Smooth muscle cell (in vitro differentiated cells): ENCODE data around the gene SRGAP1. TPM values are rescaled to one million over a fixed set of nuclear protein-coding genes. Genes with fewer than 3 reads are reported as not detected.

Experiments
- DNase-seq: peaks from one replicate; lab custom pipeline; 2025; ENCODE audit not compliant: unreplicated experiment; lab: John Stamatoyannopoulos, UW
- H2AFZ ChIP-seq: fragments of 200-600 bp; sonication (generic); 2 replicates; pipeline ENCODE4 v1.6.0; 2016; ENCODE audit warnings: antibody characterized with exemption, low read depth, mild to moderate bottlenecking
- H3F3A ChIP-seq: fragments of 200-600 bp; sonication (generic); 2 replicates; pipeline ENCODE4 v1.6.0; 2017; ENCODE audit warnings: antibody characterized with exemption, low read depth
- H3K27ac ChIP-seq: fragments of 200-600 bp; sonication (generic); 2 replicates; pipeline ENCODE4 v1.5.1; 2016; ENCODE audit warnings: low read depth, mild to moderate bottlenecking
- H3K27me3 ChIP-seq: fragments of 200-600 bp; sonication (generic); 2 replicates; pipeline ENCODE4 v1.6.1; 2016; ENCODE audit warnings: low read depth, mild to moderate bottlenecking
- H3K36me3 ChIP-seq: fragments of 200-600 bp; sonication (generic); 2 replicates; pipeline ENCODE4 v1.5.1; 2016; ENCODE audit warnings: low read depth
- H3K4me1 ChIP-seq: fragments of 200-600 bp; sonication (generic); 2 replicates; pipeline ENCODE4 v1.5.1; 2016; ENCODE audit warnings: low read depth
- H3K4me2 ChIP-seq: fragments of 200-600 bp; sonication (generic); 2 replicates; pipeline ENCODE4 v1.6.0; 2016; ENCODE audit warnings: mild to moderate bottlenecking
- H3K4me3 ChIP-seq: fragments of 200-600 bp; sonication (generic); 2 replicates; pipeline ENCODE4 v1.5.1; 2016; ENCODE audit warnings: mild to moderate bottlenecking
- H3K79me2 ChIP-seq: fragments of 200-600 bp; sonication (generic); 2 replicates; pipeline ENCODE4 v1.6.0; 2016; ENCODE audit warnings: low read depth, mild to moderate bottlenecking
- H3K9ac ChIP-seq: fragments of 200-600 bp; sonication (generic); 2 replicates; pipeline ENCODE4 v1.6.0; 2016; ENCODE audit warnings: low read depth
- H3K9me3 ChIP-seq: fragments of 200-600 bp; sonication (generic); replicated peaks from 2 replicates; pipeline ENCODE4 v1.5.1; 2016; ENCODE audit warnings: low read depth
- H4K20me1 ChIP-seq: fragments of 200-600 bp; sonication (generic); 2 replicates; pipeline ENCODE4 v1.6.0; 2016; ENCODE audit warnings: low read depth
- WGBS: methylation state at CpG from one replicate; pipeline ENCODE4 v1.1.7; 2016; ENCODE audit warnings: low lambda C conversion rate; 5-methylcytosine and 5-hydroxymethylcytosine counted together
- polyA plus RNA-seq: library from polyadenylated mRNA; unstranded; fragments of >200 nt; fragmentation: Nextera tagmentation; extraction: Ambion mirVana; gene quantifications from 2 replicates; pipeline ENCODE4 v1.2.1, GENCODE V29; 2016
- total RNA-seq: library from RNA; depleted of rRNA; stranded (reverse); fragments of >200 nt; gene quantifications from 2 replicates; pipeline ENCODE4 v1.2.3, GENCODE V29; 2014
- TF ChIP-seq, protein P1 (sequence below): fragments of 200-600 bp; sonication (generic); IDR thresholded peaks from 2 replicates; pipeline ENCODE4 v1.5.1; 2017; ENCODE audit warnings: borderline replicate concordance, mild to moderate bottlenecking, antibody characterized with exemption; ENCODE audit not compliant: insufficient read depth, poor library complexity, severe bottlenecking

The SRGAP1 gene
- total and polyA plus RNA-seq, 2 experiments from 2014 or later: 4.0 to 5.9 TPM

DNA sequence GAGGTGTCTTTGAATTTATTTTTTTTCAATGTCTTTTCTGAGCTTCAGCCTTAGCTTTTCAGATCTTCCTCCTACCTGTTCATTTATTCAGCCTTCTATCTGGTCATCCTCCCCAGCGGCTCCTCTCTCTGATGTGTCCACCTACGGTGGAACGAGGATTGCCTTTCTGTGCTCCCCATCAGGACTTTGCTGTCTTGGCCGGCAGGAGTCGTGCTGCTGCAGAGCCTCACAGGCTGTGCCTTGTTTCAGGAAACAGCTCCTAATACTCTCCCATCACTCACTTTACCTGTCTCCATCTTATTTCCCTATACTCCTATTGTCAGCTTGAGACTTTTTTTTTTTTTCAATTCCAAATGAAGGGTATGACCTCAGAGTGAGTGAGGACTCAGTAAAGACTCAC is 300.7 kb downstream of the SRGAP1 start:
- WGBS: 92% methylated on average over 5 of the region's 5 CpGs
- no peaks in the 10 kb centered on the region for H4K20me1 ChIP-seq
- DNase-seq: no peak

DNA sequence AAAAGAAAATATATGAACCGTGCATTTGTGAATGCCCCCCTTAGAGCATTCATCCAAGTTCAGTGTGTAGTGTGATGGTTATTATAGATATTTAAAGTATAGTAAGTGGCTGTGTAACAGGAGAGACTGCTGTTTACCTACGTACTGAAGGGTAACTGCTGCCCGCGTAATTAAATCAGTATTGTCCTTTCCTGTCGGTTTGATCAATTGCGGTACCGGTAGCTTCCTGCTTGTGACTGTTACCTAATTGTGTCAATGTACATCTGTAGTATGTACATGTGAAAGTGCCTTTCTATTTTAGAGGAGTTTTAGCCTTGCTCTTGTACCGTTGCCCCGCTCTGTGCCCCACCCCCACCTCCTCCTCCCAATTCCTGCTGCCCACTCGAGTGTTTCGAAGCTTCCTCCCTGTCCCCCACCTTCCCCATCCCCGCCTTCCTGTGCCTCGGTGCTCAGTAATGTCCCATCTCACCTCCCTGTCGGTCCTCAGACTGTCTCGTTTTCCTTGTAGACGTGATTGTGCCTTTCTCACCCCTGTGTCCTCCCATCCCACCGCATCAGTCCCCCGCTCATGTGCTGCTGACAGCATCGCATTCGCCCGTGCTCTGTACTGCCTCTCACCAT is 302.6 kb downstream of the SRGAP1 start:
- Histone ChIP-seq H3K79me2 (no peaks in the 10 kb centered on the region), H3K4me1 (no peaks in the 10 kb centered on the region), H3K4me3 (no peak overlapping the region), H3K27me3 (no peaks in the 10 kb centered on the region), H4K20me1 (no peaks in the 10 kb centered on the region), H3K27ac (no peak overlapping the region), H3K36me3 (peaks cover 7% of the 10 kb centered on the region), H2AFZ (no peak overlapping the region), H3K4me2 (no peak overlapping the region), H3K9me3 (no peaks in the 10 kb centered on the region), H3K9ac (no peak overlapping the region), H3F3A (no peaks in the 10 kb centered on the region)
- TF ChIP-seq, protein P1, sequence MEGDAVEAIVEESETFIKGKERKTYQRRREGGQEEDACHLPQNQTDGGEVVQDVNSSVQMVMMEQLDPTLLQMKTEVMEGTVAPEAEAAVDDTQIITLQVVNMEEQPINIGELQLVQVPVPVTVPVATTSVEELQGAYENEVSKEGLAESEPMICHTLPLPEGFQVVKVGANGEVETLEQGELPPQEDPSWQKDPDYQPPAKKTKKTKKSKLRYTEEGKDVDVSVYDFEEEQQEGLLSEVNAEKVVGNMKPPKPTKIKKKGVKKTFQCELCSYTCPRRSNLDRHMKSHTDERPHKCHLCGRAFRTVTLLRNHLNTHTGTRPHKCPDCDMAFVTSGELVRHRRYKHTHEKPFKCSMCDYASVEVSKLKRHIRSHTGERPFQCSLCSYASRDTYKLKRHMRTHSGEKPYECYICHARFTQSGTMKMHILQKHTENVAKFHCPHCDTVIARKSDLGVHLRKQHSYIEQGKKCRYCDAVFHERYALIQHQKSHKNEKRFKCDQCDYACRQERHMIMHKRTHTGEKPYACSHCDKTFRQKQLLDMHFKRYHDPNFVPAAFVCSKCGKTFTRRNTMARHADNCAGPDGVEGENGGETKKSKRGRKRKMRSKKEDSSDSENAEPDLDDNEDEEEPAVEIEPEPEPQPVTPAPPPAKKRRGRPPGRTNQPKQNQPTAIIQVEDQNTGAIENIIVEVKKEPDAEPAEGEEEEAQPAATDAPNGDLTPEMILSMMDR: no peak
- DNase-seq: no peak
- 88% methylated on average over 18 of the region's 21 CpGs for WGBS

More for the DNA sequence above, 300.7 kb downstream of the SRGAP1 start:
- Histone ChIP-seq H2AFZ (no peak overlapping the region), H3K4me2 (no peak overlapping the region), H3K36me3 (peaks cover 7% of the 10 kb centered on the region), H3K9ac (no peak overlapping the region), H3K4me3 (no peak overlapping the region), H3K9me3 (no peaks in the 10 kb centered on the region), H3F3A (no peaks in the 10 kb centered on the region), H3K79me2 (no peaks in the 10 kb centered on the region), H3K27me3 (no peaks in the 10 kb centered on the region), H3K4me1 (no peaks in the 10 kb centered on the region), H3K27ac (no peak overlapping the region)
- TF ChIP-seq, protein P1: no peak

DNA sequence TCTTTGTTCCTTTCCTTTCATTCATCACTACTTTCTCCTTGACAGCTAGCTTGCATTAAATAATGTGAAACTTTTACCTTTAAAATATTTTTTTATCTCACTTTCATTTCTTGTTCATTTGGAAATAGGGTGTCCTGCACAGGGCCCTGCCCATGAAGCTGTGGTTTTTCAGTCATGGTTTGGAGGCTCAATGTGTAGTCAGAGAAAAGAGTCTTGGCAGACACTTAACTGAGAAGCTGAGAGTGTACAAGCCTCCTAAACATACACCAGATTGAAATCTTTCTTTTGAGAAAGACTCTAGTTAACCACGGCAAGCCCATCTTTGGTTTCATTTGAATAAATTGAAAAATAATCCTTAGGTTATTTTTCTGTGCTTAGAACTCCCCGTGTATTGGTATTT is 303.4 kb downstream of the SRGAP1 start:
- DNase-seq: no peak
- H3K4me3 ChIP-seq: no peak overlapping the region
- no peaks in the 10 kb centered on the region for H3K9me3 ChIP-seq
- no peak overlapping the region for H3K9ac ChIP-seq
- H3K4me2 ChIP-seq: no peak overlapping the region
- no peaks in the 10 kb centered on the region for H3K4me1 ChIP-seq
- peaks cover 3% of the 10 kb centered on the region for H3K36me3 ChIP-seq
- no peak overlapping the region for H3K27ac ChIP-seq
- no peaks in the 10 kb centered on the region for H3F3A ChIP-seq
- H3K27me3 ChIP-seq: no peaks in the 10 kb centered on the region
- 98% methylated on average over 2 of the region's 2 CpGs for WGBS
- TF ChIP-seq, protein P1: no peak
- no peak overlapping the region for H2AFZ ChIP-seq
- no peaks in the 10 kb centered on the region for H3K79me2 ChIP-seq
- no peaks in the 10 kb centered on the region for H4K20me1 ChIP-seq

DNA sequence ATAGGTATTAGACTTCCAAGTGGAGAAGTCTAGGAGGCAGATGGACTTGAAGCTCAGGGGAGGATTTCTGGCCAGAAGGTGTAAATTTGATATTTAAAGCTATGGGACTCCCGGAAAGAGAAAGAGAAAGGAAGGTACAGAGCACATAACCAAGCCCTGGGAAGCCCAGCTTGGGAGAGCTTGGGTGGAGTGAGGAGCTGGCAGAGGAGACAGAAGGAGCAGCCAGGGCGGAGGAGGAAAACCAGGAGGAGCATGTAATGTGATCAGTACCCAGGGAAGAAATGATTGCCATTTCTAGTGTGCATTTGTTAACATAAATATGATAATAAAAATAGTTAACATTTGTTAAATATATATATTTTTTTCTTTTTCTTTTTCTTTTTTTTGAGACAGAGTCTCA is 310.2 kb downstream of the SRGAP1 start:
- Histone ChIP-seq H3K4me1 (no peaks in the 10 kb centered on the region), H3K27ac (no peak overlapping the region), H2AFZ (no peak overlapping the region), H3K36me3 (no peaks in the 10 kb centered on the region), H3K4me2 (no peak overlapping the region), H3K27me3 (no peaks in the 10 kb centered on the region), H3K9ac (no peak overlapping the region), H3F3A (no peaks in the 10 kb centered on the region), H3K9me3 (no peaks in the 10 kb centered on the region), H3K4me3 (no peak overlapping the region), H4K20me1 (no peaks in the 10 kb centered on the region), H3K79me2 (no peaks in the 10 kb centered on the region)
- 88% methylated on average over 2 of the region's 2 CpGs for WGBS
- TF ChIP-seq, protein P1: no peak
- DNase-seq: no peak
